GM18519 (cell line): Measurements from ENCODE around the gene PIK3R3.
A peak's percentile ranks its signal among the peaks of the same experiment; 100 is the strongest.
"Not testable (repeated sequence)": the region's sequence is repeated elsewhere in the genome, so short reads cannot be mapped to it uniquely, and the experiment has no call there.

Source experiments
- ATAC-seq: cut with Tn5 transposase; IDR thresholded peaks from one replicate; pipeline ENCODE4 v1.9.1; 2021; ENCODE audit warnings: mild to moderate bottlenecking, moderate library complexity; ENCODE audit not compliant: unreplicated experiment, low FRiP score

The PIK3R3 gene

DNA sequence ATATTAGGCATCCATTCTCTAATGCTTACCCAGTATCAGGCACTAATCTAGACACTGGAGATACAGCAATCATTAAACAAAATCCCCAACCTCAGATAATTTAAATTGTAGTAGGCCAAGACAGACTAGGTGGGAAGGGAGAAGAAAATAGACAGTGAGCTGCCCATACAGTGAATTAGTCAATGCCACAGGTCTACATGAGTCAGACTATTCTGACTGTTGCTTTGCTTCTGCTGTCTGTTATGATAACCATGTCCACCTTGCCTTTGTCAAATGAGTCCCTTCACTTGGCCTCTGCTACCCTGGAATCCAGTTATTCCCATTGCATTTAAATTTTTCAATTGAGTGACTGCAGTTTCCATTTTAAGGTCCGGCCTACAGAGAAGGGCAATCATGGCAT lies 59.5 kb downstream of the PIK3R3 start:
- no peak for ATAC-seq

DNA sequence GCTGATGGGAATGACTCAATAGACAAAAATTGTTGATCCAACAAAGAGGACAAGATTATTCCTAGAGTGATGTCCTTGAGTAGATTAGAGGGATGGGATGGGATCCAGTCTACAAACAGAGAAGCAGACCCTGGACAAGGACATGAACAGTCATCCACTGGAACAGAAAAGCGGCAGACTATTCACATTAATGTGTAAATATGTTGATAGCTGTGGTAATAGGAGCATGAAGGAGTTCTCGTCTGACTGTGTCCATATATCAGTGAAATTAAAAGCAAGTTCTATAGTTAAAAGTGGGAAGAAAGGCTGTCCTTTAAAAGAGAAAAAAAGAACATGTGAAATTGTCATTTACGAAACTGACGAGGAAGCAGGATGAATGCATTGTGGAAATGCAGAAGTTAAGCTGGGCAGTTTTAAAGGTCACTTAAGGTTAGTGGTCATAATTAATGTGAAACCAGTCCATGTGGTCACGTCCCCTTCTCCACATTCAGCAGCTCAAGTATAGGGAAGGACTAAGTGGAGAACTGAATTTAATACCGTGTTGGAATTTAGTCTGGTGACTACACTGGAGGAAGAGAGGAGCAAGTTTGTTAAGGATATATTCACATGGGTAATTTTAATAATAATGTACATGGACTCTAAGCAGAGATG lies 62.1 kb downstream of the PIK3R3 start:
- ATAC-seq, result no peak

- no peak for ATAC-seq
These were observed 63.9 kb downstream of the PIK3R3 start for GRCh38 chr1:46068525-46068924.

DNA sequence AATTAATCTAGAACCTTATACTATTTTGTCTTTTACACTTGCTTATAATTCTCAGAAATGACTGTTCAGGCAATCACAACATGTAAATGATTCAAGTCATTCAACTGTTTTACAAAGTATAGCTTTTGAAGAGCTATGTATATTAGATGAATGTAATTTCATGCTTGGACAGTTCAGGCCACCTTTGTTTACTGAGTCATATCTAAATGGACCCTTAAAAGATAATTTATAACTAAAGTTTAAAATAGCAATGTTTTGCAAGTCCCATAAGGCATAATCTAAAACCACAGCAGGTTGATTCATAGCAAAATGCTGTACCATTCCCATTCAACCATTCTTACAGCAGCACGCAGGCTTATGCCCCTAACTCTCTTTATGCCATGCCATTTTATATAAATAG lies 64.8 kb downstream of the PIK3R3 start:
- ATAC-seq, result no peak

- no peak for ATAC-seq
These were observed 67.0 kb downstream of the PIK3R3 start for GRCh38 chr1:46065405-46065804.

DNA sequence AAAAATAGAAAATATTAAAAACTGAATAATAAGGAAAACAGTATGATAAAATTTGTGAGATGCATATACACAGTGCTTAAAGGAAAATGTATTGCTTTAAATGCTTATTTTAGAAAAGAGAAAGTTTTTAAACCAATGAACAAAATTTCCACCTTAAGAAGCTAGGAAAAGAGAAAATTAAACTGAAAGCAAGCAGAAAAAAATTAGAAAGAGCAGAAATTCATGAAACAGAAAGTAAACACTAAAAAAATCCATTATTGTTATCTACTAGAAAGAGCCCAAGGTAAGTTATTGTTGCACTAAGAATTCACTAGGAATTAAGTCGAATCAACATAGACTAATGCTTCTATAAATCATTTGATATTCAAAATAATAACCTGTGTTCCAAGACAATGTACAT lies 67.7 kb downstream of the PIK3R3 start:
- no peak for ATAC-seq

- no peak for ATAC-seq
These were observed 69.6 kb downstream of the PIK3R3 start for GRCh38 chr1:46062651-46063319.

DNA sequence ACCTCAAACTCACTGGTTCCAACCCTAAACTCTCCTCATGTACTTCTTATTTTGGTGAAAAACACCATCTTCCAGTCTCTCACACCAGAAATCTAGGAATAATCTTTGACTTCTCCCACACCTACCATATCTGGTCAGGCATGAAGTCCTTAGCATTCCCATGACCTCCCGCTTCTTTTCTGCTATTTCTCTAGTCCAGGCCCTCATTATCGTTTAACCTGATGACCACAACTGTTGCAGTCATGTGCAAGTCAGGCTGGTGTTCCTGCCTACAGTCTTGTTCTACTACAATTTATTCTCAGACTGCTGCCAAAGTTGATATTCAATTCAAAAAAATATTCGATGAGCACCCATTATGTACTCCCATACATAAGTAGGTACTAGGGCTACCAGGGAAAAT lies 71.3 kb downstream of the PIK3R3 start:
- no peak for ATAC-seq

GRCh38 chr1:46058936-46059335 lies 73.5 kb downstream of the PIK3R3 start:
- no peak for ATAC-seq

GRCh38 chr1:46057781-46058180 lies 74.6 kb downstream of the PIK3R3 start:
- no peak for ATAC-seq

DNA sequence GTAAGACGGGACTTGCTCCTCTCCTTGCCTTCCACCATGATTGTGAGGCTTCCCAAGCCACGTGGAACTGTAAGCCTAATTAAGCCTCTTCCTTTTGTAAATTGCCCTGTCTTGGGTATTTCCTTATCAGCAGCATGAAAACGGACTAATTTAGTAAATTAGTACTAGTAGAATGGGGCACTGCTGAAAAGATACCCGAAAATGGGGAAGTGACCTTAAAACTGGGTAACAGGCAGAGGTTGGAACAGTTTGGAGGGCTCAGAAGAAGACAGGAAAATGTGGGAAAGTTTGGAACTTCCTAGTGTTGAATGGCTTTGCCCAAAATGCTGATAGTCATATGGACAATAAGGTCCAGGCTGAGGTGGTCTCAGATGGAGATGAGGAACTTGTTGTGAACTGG lies 75.2 kb downstream of the PIK3R3 start:
- ATAC-seq, result not testable (repeated sequence)

- no peak for ATAC-seq
These were observed 76.1 kb downstream of the PIK3R3 start for GRCh38 chr1:46056325-46056724.

DNA sequence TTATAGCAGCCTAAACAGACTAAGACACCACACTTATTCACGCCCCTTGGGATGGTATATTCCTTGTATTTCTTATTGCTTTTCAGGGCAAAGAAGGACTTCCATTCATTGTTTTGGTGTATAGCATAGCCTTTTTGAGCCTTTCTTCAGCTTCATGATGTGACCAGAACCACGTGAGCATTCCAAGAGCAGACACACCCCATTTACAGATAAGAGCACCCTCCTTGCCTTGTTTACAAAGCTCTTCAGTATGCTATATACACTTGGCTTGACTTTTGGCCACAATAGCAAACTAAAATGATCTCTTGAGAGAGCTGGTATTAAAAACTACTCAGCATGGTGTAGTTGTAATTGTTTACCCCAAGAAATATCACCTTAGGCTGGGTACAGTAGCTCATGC lies 78.7 kb downstream of the PIK3R3 start:
- no peak for ATAC-seq

DNA sequence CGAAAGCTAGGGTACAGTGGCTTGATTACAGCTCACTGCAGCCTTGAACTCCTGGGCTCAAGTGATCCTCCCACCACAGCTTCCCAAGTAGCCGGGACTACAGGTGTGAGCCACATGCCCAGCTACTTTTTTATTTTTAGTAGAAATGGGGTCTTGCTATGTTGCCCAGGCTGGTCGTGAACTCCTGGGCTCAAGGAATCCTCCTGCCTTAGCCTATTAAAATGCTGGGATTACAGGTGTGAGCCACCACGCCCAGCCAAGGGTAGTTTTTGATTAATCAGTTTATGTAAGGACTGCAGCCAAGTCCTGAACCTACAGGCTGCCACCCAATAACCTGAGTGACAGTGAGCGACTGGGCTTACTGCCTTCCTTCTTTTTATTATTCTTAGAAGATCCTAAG lies 88.3 kb downstream of the PIK3R3 start:
- no peak for ATAC-seq

GRCh38 chr1:46043458-46044017 lies 88.9 kb downstream of the PIK3R3 start:
- peak; percentile 88 for ATAC-seq

GRCh38 chr1:46041974-46042373 lies 90.5 kb downstream of the PIK3R3 start:
- no peak for ATAC-seq

DNA sequence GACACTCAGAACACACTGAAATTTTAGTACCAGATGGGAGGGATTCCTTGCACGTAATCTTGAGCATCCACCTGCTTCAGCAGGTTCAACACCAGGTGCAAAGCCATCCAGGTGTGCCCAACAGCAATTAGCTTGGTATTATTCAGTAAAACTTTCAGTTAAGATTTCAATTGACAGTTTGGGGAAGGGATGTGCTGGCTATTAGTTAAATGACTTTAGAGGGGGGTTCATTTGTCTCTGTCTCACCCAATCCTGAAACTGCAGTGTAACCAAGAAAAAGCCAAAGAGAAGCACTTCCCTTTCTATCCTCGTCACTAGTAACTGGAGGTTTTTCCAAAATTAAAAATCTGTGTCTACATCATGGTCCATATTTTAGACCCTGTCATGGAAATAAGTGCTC lies 90.9 kb downstream of the PIK3R3 start:
- no peak for ATAC-seq

DNA sequence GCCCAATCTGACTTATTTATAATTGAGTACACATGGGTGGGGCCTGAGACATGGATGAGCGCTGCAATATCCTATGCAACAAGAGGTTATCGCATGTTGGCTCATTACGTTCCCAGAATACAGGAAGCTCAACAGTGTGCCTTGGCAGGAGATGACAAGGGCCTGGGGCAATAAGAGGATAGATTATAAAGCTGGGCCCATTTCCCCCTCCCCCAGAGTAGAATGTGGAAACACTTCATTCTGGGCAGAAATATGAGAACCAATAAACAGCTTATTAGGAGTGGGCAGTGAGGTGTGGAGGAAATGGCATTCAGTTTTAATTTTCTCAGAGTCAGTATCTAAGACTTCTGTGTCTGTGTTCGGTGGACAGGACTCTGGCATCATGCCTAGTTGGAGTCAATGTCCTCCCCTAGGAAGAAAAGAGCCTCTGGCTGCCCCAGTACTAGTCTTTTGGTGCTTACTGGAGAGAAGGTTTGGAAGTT lies 92.8 kb downstream of the PIK3R3 start:
- no peak for ATAC-seq

- no peak for ATAC-seq
These were observed 95.3 kb downstream of the PIK3R3 start for GRCh38 chr1:46036894-46037839.

DNA sequence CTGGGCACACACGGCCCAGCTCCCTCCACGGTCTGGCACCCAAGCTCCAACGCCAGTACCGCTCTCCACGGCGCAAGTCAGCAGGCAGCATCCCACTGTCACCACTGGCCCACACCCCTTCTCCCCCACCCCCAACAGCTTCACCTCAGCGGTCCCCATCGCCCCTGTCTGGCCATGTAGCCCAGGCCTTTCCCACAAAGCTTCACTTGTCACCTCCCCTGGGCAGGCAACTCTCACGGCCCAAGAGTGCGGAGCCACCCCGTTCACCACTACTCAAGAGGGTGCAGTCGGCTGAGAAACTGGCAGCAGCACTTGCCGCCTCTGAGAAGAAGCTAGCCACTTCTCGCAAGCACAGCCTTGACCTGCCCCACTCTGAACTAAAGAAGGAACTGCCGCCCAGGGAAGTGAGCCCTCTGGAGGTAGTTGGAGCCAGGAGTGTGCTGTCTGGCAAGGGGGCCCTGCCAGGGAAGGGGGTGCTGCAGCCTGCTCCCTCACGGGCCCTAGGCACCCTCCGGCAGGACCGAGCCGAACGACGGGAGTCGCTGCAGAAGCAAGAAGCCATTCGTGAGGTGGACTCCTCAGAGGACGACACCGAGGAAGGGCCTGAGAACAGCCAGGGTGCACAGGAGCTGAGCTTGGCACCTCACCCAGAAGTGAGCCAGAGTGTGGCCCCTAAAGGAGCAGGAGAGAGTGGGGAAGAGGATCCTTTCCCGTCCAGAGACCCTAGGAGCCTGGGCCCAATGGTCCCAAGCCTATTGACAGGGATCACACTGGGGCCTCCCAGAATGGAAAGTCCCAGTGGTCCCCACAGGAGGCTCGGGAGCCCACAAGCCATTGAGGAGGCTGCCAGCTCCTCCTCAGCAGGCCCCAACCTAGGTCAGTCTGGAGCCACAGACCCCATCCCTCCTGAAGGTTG lies 97.6 kb downstream of the PIK3R3 start:
- ATAC-seq, result no peak
